ENCODE measurements around the gene OR51G1. TPM values are rescaled to one million over a fixed set of nuclear protein-coding genes. Genes with fewer than 3 reads are reported as not detected.

Gene OR51G1
- not detected in 2 replicates for total RNA-seq

GRCh38 chr11:4924239-4924638 lies at the start of gene OR51G1:
Gene OR51G1, minus strand, starts transcription at chr11:4924339. Its CDS starts 0 bp downstream, at chr11:4924339.

GRCh38 chr11:4955613-4956012 lies 31.5 kb upstream of the OR51G1 start, which contains the start of gene OR51A2:
Gene OR51A2, minus strand, starts transcription at chr11:4955713. Its CDS starts 0 bp downstream, at chr11:4955713.

GRCh38 chr11:4947505-4947904 lies 23.4 kb upstream of the OR51G1 start, which contains the start of gene OR51A4:
Gene OR51A4, minus strand, starts transcription at chr11:4947605. Its CDS starts 505 bp downstream, at chr11:4947100.

GRCh38 chr11:4919250-4919649 lies 4.9 kb downstream of the OR51G1 start, which contains the start of gene OR51G2:
Gene OR51G2, minus strand, starts transcription at chr11:4919350. Its CDS starts 3,687 bp downstream, at chr11:4915663.

GRCh38 chr11:4903484-4903883 lies 20.7 kb downstream of the OR51G1 start, which contains the start of gene OR51A7:
Gene OR51A7, plus strand, starts transcription at chr11:4903783. Its CDS starts 3,587 bp downstream, at chr11:4907370.

GRCh38 chr11:4881860-4882500 lies 42.2 kb downstream of the OR51G1 start, which contains the start of gene OR51T1:
Gene OR51T1, plus strand, starts transcription at chr11:4881900. Its CDS starts 0 bp downstream, at chr11:4881900.

Other genes with a start within 250 kb of the OR51G1 start
- gene OR51E2, start 226.5 kb downstream of the OR51G1 start, total RNA-seq, result under 0.01 TPM in 1 of 2 replicates, not detected in the other
- gene MMP26, start 219.6 kb downstream of the OR51G1 start, total RNA-seq, result not detected in 2 replicates
- gene OR51F1, start 154.4 kb downstream of the OR51G1 start, total RNA-seq, result not detected in 2 replicates
- not detected in 2 replicates for gene OR52R1, start 120.0 kb downstream of the OR51G1 start, total RNA-seq
- gene OR51F2, start 103.0 kb downstream of the OR51G1 start, total RNA-seq, result not detected in 2 replicates
- not detected in 2 replicates for gene OR51S1, start 75.1 kb downstream of the OR51G1 start, total RNA-seq
- gene OR51T1, start 42.4 kb downstream of the OR51G1 start, total RNA-seq, result not detected in 2 replicates
- gene OR51A7, start 20.6 kb downstream of the OR51G1 start, total RNA-seq, result not detected in 2 replicates
- gene OR51G2, start 5.0 kb downstream of the OR51G1 start, total RNA-seq, result not detected in 2 replicates
- gene OR51A4, start 23.3 kb upstream of the OR51G1 start, total RNA-seq, result not detected in 2 replicates
- not detected in 2 replicates for gene OR51A2, start 31.4 kb upstream of the OR51G1 start, total RNA-seq
- not detected in 2 replicates for gene OR51L1, start 70.5 kb upstream of the OR51G1 start, total RNA-seq
- not detected in 2 replicates for gene OR52J3, start 122.2 kb upstream of the OR51G1 start, total RNA-seq
- gene OR52E2, start 135.3 kb upstream of the OR51G1 start, total RNA-seq, result not detected in 2 replicates
- not detected in 2 replicates for gene OR52E1, start 145.2 kb upstream of the OR51G1 start, total RNA-seq
- gene OR52A5, start 214.0 kb upstream of the OR51G1 start, total RNA-seq, result not detected in 2 replicates
- under 0.01 TPM in 1 of 2 replicates, not detected in the other for gene OR52A1, start 230.4 kb upstream of the OR51G1 start, total RNA-seq